ENCODE measurements around the gene COPE. TPM values are rescaled to one million over a fixed set of nuclear protein-coding genes. Genes with fewer than 3 reads are reported as not detected.
"Not testable (repeated sequence)": the region's sequence is repeated elsewhere in the genome, so short reads cannot be mapped to it uniquely, and the experiment has no call there.

The COPE gene
- total RNA-seq, 4 donors from 2014 or later, result 169 to 229 (median 203) TPM

DNA sequence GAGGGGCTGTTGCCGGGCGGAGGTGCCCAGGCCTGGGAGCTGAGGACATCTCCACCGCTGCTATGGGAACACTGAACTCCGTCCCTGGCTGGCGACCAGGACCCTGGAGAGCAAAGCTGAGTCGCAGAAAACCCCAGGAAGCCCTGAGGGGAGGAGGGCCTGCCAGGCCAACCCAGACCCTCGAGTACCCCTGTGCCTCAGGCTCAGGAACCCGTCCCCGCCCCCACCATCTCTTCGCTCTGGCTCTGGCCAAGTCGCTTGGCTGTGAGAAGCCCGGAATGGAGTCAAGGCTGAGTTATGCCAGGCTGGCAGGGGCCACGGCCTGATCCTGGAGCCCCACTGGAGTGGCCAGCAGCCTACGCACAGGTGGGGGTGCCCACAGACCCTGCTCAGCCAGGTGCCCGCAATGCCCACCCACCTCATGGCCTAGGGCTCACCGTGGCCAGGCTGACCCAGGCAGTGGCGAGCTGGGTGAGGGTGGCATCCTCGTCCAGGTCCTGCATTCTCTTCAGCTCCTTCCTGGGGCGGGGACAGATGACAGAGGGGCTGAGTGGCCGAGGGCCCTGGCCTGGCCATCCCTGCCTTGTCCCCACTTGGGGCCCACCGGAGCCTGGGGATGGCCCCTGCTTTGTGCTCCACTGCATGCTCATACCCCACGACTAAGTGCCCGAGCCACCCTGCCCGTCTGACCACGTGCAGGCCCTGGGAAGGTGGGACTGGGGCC lies 14.7 kb downstream of the COPE start:
- ATAC-seq, result no peak
- Histone ChIP-seq H3K27ac (no peak overlapping the region), H3K4me3 (no peak overlapping the region), H3K9me3 (no peaks in the 10 kb centered on the region), H3K36me3 (peaks cover 0 to 36% of the 10 kb centered on the region in 2 donors), H3K4me1 (no peaks in the 10 kb centered on the region), H3K27me3 (no peaks in the 10 kb centered on the region)
- TF ChIP-seq, protein P1, sequence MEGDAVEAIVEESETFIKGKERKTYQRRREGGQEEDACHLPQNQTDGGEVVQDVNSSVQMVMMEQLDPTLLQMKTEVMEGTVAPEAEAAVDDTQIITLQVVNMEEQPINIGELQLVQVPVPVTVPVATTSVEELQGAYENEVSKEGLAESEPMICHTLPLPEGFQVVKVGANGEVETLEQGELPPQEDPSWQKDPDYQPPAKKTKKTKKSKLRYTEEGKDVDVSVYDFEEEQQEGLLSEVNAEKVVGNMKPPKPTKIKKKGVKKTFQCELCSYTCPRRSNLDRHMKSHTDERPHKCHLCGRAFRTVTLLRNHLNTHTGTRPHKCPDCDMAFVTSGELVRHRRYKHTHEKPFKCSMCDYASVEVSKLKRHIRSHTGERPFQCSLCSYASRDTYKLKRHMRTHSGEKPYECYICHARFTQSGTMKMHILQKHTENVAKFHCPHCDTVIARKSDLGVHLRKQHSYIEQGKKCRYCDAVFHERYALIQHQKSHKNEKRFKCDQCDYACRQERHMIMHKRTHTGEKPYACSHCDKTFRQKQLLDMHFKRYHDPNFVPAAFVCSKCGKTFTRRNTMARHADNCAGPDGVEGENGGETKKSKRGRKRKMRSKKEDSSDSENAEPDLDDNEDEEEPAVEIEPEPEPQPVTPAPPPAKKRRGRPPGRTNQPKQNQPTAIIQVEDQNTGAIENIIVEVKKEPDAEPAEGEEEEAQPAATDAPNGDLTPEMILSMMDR (IDR thresholded peaks at IDR 0.05 in 4 of 5, conservative IDR thresholded peaks at IDR 0.05 in 1 of 5), result no peak
- no peak for TF ChIP-seq POLR2A (IDR thresholded peaks at IDR 0.05)
- in situ Hi-C loops (cut with MboI; ENCODE audit: low sequenced_read_pairs in 4 of 4), result no loop called here
- intact Hi-C loops (cut with DNase I; ENCODE audit: low total_unique reads), result no loop called here
- no peak for DNase-seq

DNA sequence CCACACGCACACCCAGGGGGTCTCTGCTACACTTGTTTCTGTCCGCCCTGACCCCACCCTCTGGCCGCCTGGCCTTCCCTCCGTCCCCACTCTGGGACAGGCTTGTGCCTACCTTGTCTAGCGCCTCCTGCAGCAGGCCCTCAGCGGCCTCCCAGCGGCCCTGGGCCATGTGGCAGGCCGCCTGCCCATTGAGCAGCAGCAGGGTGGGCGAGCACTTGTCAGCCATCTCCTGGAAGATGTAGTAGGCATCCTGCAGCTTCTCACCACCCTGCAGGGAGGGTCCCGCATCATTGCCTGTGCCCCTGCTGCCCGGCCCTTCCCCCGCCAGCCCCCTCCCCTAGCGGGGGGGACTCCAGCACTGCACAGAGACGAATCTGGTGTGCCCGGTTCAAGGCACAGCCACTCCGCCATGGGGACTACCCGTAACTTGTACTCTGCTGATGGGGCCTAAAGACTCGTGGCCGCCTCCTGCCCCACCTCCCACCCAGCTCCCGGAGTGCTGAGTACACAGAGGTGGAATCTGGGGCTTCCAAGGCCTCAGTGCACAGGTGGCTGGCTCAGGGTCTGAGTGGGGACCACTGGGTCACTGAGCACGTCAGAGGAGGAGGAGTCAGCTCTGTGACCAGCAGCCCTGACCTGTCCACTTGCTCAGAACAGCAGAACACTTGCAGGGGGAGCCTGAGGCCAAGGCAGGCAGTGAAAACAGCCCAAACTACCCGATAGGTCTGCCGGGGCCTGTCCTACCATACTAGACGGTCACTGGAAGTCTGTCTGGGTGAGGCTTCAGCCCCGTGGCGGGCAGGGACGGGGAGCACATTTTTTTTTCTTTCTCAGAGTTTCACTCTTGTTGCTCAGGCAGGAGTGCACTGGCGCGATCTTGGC lies 15.8 kb downstream of the COPE start:
- intact Hi-C loops (cut with DNase I; ENCODE audit: low total_unique reads) (no loop called here), in situ Hi-C loops (cut with MboI; ENCODE audit: low sequenced_read_pairs in 4 of 4) (no loop called here)
- no peak overlapping the region for H3K4me3 ChIP-seq
- peaks cover 0 to under 1% of the 10 kb centered on the region in 2 donors for H3K4me1 ChIP-seq
- TF ChIP-seq POLR2A (IDR thresholded peaks at IDR 0.05), result no peak
- TF ChIP-seq, protein P1 (IDR thresholded peaks at IDR 0.05 in 4 of 5, conservative IDR thresholded peaks at IDR 0.05 in 1 of 5), result no peak
- H3K27me3 ChIP-seq, result no peaks in the 10 kb centered on the region
- H3K36me3 ChIP-seq, result peaks cover 0 to 42% of the 10 kb centered on the region in 2 donors
- ATAC-seq, result no peak
- H3K27ac ChIP-seq, result no peak overlapping the region
- no peaks in the 10 kb centered on the region for H3K9me3 ChIP-seq
- no peak for DNase-seq

DNA sequence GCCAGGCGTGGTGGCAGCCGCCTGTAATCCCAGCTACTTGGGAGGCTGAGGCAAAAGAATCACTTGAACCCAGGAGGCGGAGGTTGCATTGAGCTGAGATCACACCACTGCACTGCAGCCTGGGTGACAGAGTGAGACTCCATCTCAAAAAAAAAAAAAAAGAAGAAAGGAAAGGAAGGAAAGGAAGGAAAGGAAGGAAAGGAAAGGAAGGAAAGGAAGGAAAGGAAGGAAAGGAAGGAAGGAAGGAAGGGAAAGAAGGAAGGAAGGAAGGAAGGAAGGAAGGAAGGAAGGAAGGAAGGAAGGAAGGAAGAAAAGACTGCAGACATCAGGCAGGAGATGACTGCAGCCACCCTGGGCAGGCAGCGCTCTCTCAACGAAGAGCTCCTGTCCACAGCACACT lies 16.7 kb downstream of the COPE start:
- intact Hi-C loops (cut with DNase I; ENCODE audit: low total_unique reads); H3K4me1 ChIP-seq; ATAC-seq; in situ Hi-C loops (cut with MboI; ENCODE audit: low sequenced_read_pairs in 4 of 4); H3K9me3 ChIP-seq; H3K27ac ChIP-seq; H3K4me3 ChIP-seq; H3K27me3 ChIP-seq; DNase-seq: not testable (repeated sequence)
- H3K36me3 ChIP-seq, result peaks cover 0 to 42% of the 10 kb centered on the region in 2 donors

DNA sequence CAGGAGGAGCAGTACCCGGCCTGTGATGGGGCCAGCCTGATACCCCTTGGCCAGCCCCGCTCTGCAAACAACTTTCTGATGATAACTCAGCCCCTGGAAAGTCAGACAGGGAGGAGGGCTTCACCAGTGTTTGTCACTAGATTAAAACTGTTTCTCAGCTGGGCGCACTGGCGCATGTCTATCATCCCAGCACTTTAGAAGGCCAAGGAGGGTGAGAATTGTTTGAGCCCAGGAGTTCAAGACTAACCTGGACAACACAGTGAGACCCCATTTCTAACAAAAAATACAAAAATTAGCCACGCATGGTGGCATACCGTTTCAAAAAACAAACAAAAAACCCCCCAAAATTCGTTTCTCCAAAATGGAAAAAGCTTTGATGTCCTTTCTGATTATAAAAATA lies 17.7 kb downstream of the COPE start:
- no peak for TF ChIP-seq POLR2A (IDR thresholded peaks at IDR 0.05)
- TF ChIP-seq, protein P1 (IDR thresholded peaks at IDR 0.05 in 4 of 5, conservative IDR thresholded peaks at IDR 0.05 in 1 of 5), result no peak

More for the DNA sequence above, 17.7 kb downstream of the COPE start:
- peaks cover 0 to 36% of the 10 kb centered on the region in 2 donors for H3K36me3 ChIP-seq
- peaks cover 0 to 7% of the 10 kb centered on the region in 2 donors for H3K4me1 ChIP-seq
- H3K27ac ChIP-seq, result no peak overlapping the region
- no peak for DNase-seq
- in situ Hi-C loops (cut with MboI; ENCODE audit: low sequenced_read_pairs in 4 of 4), result no loop called here
- intact Hi-C loops (cut with DNase I; ENCODE audit: low total_unique reads), result no loop called here
- H3K4me3 ChIP-seq, result no peak overlapping the region
- H3K27me3 ChIP-seq, result no peaks in the 10 kb centered on the region
- no peaks in the 10 kb centered on the region for H3K9me3 ChIP-seq
- ATAC-seq, result no peak

Data from gastrocnemius medialis (tissue), 4 donors.